ENCODE data around the gene MB21D2. TPM values are rescaled to one million over a fixed set of nuclear protein-coding genes. Genes with fewer than 3 reads are reported as not detected.

MB21D2 gene
- total and polyA plus RNA-seq, 2 of the 8 experiments (the other 6 are each of a cell fraction or from before 2014, with no cell fraction given) = 10.0 to 21.0 TPM

- Histone ChIP-seq H3K27ac (ENCODE audit: low read depth, low read length) (no peak overlapping the region), H3K9me3 (ENCODE audit: insufficient read depth in 2 of 2, low read depth in 1 of 2, low read length in 1 of 2) (no peaks in the 10 kb centered on the region), H4K8ac (ENCODE audit: extremely low read depth, insufficient read depth, low read length) (no peak overlapping the region), H3K4me2 (ENCODE audit: insufficient read depth in 1 of 2, low read depth in 2 of 2, low read length in 2 of 2) (no peak overlapping the region), H3K36me3 (ENCODE audit: control insufficient read depth in 2 of 4, insufficient read depth in 4 of 4, low read length in 3 of 4) (no peaks in the 10 kb centered on the region; a peak in 1 of 8 replicates), H2BK12ac (ENCODE audit: low read depth, low read length) (no peak overlapping the region), H2BK5ac (ENCODE audit: low read depth, low read length) (no peak overlapping the region), H2BK15ac (ENCODE audit: low read length) (no peak overlapping the region), H3K4me3 (ENCODE audit: extremely low read depth in 1 of 4, insufficient read depth in 2 of 4, low read depth in 3 of 4, low read length in 4 of 4) (no peak overlapping the region), H2BK20ac (ENCODE audit: low read length) (no peak overlapping the region), H2BK120ac (replicated peaks; ENCODE audit: low read depth, low read length) (no peak overlapping the region), H3K18ac (ENCODE audit: extremely low read depth, low read length) (no peak overlapping the region), H3K4me1 (replicated peaks in 1 of 4; ENCODE audit: control insufficient read depth in 3 of 4, insufficient read depth in 4 of 4, low read length in 3 of 4) (peaks cover 2 to 18% (median 11%) of the 10 kb centered on the region in 4 experiments), H3K27me3 (replicated peaks in 1 of 4; ENCODE audit: control insufficient read depth in 3 of 4, extremely low read depth in 1 of 4, insufficient read depth in 3 of 4, low read length in 3 of 4) (no peaks in the 10 kb centered on the region), H3K56ac (replicated peaks; ENCODE audit: insufficient read length, low read depth, low read length) (no peak overlapping the region), H2AFZ (ENCODE audit: low read length) (no peak overlapping the region), H3K14ac (ENCODE audit: insufficient read length) (no peak overlapping the region), H2AK5ac (ENCODE audit: low read depth, low read length) (no peak overlapping the region), H3K79me2 (ENCODE audit: control insufficient read depth in 1 of 2, insufficient read depth in 2 of 2, low read length in 2 of 2) (peaks cover 7 to 88% of the 10 kb centered on the region in 2 experiments; a peak in 3 of 4 replicates), H3K4ac (replicated peaks; ENCODE audit: insufficient read length, low read depth, low read length) (no peak overlapping the region), H3K23ac (ENCODE audit: insufficient read length) (no peak overlapping the region), H3K9ac (replicated peaks in 1 of 4; ENCODE audit: extremely low read depth in 1 of 4, low read depth in 3 of 4, low read length in 3 of 4) (no peak overlapping the region), H3K23me2 (ENCODE audit: low read depth, low read length) (no peaks in the 10 kb centered on the region), H3K79me1 (ENCODE audit: low read depth, low read length) (peaks cover 16% of the 10 kb centered on the region), H4K20me1 (replicated peaks in 1 of 2; ENCODE audit: control insufficient read depth in 1 of 2, insufficient read depth in 2 of 2, low read length in 2 of 2) (peaks cover 0 to 3% of the 10 kb centered on the region in 2 experiments), H4K5ac (ENCODE audit: insufficient read length, low read depth, low read length) (no peak overlapping the region), H4K91ac (replicated peaks; ENCODE audit: insufficient read length, low read length) (no peak overlapping the region)
- ChIA-PET CTCF (ENCODE audit: partially characterized antibody) (interaction anchor here (1.2 to 1.5 kb wide), 2 partner anchors 33 to 52 kb away, joined by 3 to 5 read pairs; no protein-coding TSS in a partner anchor), POLR2A (ENCODE audit: partially characterized antibody) (interaction anchor here (0.6 to 1.1 kb wide), 2 partner anchors 15 to 30 kb away, joined by 3 read pairs; no protein-coding TSS in a partner anchor)
- FAIRE-seq (no peak), DNase-seq (ENCODE audit: low read depth in 1 of 2, low spot score in 2 of 2) (no peak)
- 94% methylated on average over 3 of the region's 3 CpGs; no CpG with 5 or more reads in 1 of the 2 experiments for WGBS, 2 experiments (ENCODE audit: extremely low coverage in 1 of 2, insufficient coverage in 1 of 2, insufficient read length in 1 of 2, insufficient replicate concordance in 2 of 2, low coverage in 1 of 2, low lambda C conversion rate in 2 of 2, missing lambda C conversion rate in 1 of 2)
- TF ChIP-seq SUZ12 (IDR thresholded peaks at IDR 0.05; ENCODE audit: low read length) = no peak
- TF ChIP-seq SP2 (IDR thresholded peaks at IDR 0.05; ENCODE audit: low read length) = no peak
- no peak for TF ChIP-seq EZH2 (IDR thresholded peaks at IDR 0.05; ENCODE audit: low read depth, low read length, severe bottlenecking)
- no peak for TF ChIP-seq POU5F1 (IDR thresholded peaks at IDR 0.05; ENCODE audit: low read depth, low read length)
- TF ChIP-seq RBBP5 (IDR thresholded peaks at IDR 0.05; ENCODE audit: borderline replicate concordance, low read depth, low read length) = no peak
- TF ChIP-seq NANOG (IDR thresholded peaks at IDR 0.05; ENCODE audit: insufficient read depth, low read depth, low read length, poor library complexity, severe bottlenecking) = no peak
- no peak for TF ChIP-seq BACH1 (IDR thresholded peaks at IDR 0.05; ENCODE audit: low read length)
- no peak for TF ChIP-seq ASH2L (IDR thresholded peaks at IDR 0.05; ENCODE audit: low read length)
- no peak for TF ChIP-seq POLR2A (IDR thresholded peaks at IDR 0.05; ENCODE audit: control extremely low read depth in 1 of 2, low read depth in 2 of 2, low read length in 2 of 2)
- TF ChIP-seq RNF2 (IDR thresholded peaks at IDR 0.05; ENCODE audit: borderline replicate concordance, low read depth, low read length, missing control alignments, poor library complexity, severe bottlenecking) = no peak
- no peak for TF ChIP-seq RFX5 (IDR thresholded peaks at IDR 0.05; ENCODE audit: borderline replicate concordance, low read depth, low read length)
- TF ChIP-seq CEBPB (IDR thresholded peaks at IDR 0.05; ENCODE audit: low read depth, low read length) = no peak
- TF ChIP-seq RXRA (IDR thresholded peaks at IDR 0.05; ENCODE audit: insufficient read depth, low read depth, low read length) = no peak
Observed at GRCh38 chr3:192864941-192865340, 52.7 kb downstream of the MB21D2 start.

Measured in H1 (cell line).